ENCODE measurements around the gene TNRC18.
A peak's percentile ranks its signal among the peaks of the same experiment; 100 is the strongest.

TNRC18 gene

GRCh38 chr7:5396542-5396941 lies 27.1 kb downstream of the TNRC18 start:
- H2AFZ ChIP-seq (ENCODE audit: low read depth, low read length, severe bottlenecking) = peak overlapping the region; percentile 75
- no peaks in the 10 kb centered on the region for H3K36me3 ChIP-seq (ENCODE audit: low read length)
- peak overlapping the region; percentile 77 for H3K27ac ChIP-seq (ENCODE audit: low read depth, low read length)
- peaks cover 25% of the 10 kb centered on the region for H3K79me2 ChIP-seq (ENCODE audit: insufficient read depth, low read length)
- H3K9me3 ChIP-seq (ENCODE audit: insufficient read depth, low read length) = no peaks in the 10 kb centered on the region
- H3K27me3 ChIP-seq (ENCODE audit: low read length) = no peaks in the 10 kb centered on the region
- peak overlapping the region; percentile 89 for H3K4me2 ChIP-seq (ENCODE audit: low read depth, low read length, poor library complexity, severe bottlenecking)
- H3K4me3 ChIP-seq (ENCODE audit: insufficient read depth, low read length, poor library complexity, severe bottlenecking) = peak overlapping the region; percentile 84
- H3K9me2 ChIP-seq (replicated peaks; ENCODE audit: insufficient read depth, low read length) = no peaks in the 10 kb centered on the region
- no peak for TF ChIP-seq EZH2phosphoT487 (conservative IDR thresholded peaks at IDR 0.05; ENCODE audit: low read length)
- TF ChIP-seq CTCF (IDR thresholded peaks at IDR 0.05; ENCODE audit: insufficient read depth, low read length, poor library complexity, severe bottlenecking) = peak; percentile 63
- peak overlapping the region; percentile 95 for H3K9ac ChIP-seq (ENCODE audit: low read length)
- H3F3A ChIP-seq (ENCODE audit: insufficient read depth) = peaks cover 6% of the 10 kb centered on the region; the same call in 1 of the 2 replicates
- H4K20me1 ChIP-seq (ENCODE audit: low read depth, low read length) = no peaks in the 10 kb centered on the region

GRCh38 chr7:5395246-5395645 lies 28.4 kb downstream of the TNRC18 start:
- Histone ChIP-seq H3K27ac (ENCODE audit: low read depth, low read length) (no peak overlapping the region), H3K9me3 (ENCODE audit: insufficient read depth, low read length) (no peaks in the 10 kb centered on the region), H3K36me3 (ENCODE audit: low read length) (no peaks in the 10 kb centered on the region), H3F3A (ENCODE audit: insufficient read depth) (peaks cover 6% of the 10 kb centered on the region; the same call in 1 of the 2 replicates), H3K9me2 (replicated peaks; ENCODE audit: insufficient read depth, low read length) (no peaks in the 10 kb centered on the region), H3K4me3 (ENCODE audit: insufficient read depth, low read length, poor library complexity, severe bottlenecking) (no peak overlapping the region), H3K79me2 (ENCODE audit: insufficient read depth, low read length) (peaks cover 25% of the 10 kb centered on the region), H3K9ac (ENCODE audit: low read length) (no peak overlapping the region), H4K20me1 (ENCODE audit: low read depth, low read length) (no peaks in the 10 kb centered on the region), H3K27me3 (ENCODE audit: low read length) (no peaks in the 10 kb centered on the region), H2AFZ (ENCODE audit: low read depth, low read length, severe bottlenecking) (no peak overlapping the region), H3K4me2 (ENCODE audit: low read depth, low read length, poor library complexity, severe bottlenecking) (no peak overlapping the region)
- no peak for TF ChIP-seq EZH2phosphoT487 (conservative IDR thresholded peaks at IDR 0.05; ENCODE audit: low read length)

DNA sequence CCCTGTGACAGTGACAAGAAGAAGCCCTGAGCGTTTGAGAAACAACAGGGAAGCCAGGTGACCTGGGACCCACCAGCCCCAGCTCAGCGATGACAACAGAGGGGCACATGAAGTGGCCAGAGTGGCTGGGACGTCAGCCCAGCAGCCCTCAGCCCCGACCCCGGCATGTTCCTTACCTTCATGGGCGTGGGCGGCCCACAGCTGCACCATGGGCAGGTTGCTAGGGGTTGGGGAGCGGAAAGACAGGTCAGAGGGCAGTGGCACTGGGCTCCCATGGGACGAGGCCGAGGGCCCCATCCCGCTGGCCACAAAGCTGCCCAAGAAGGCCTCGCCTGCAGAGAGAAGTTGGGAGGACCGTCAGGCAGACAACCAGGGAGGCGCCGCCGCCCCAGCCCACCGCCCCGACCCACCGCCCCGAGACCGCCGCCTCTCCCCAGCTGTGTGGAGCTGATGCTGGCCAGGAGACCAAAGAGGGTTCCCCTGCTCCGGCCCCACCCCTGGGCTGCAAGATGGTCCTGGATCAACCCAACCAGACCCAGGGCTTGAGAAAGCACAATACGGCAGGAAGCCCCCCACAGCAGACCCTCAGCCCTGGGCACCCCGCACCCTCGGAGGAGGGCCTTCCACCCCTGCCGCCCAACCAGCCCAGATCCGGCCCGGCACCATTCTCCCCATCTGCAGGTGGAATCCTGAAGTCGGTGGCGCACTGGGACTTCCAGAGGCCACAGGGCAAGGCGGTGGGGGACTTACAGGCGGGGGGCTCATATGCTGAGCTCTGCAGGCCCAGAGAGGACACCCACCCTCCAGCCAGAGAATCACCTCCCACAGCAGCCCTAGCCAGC lies 29.1 kb downstream of the TNRC18 start:
- no peak overlapping the region for H3K4me3 ChIP-seq (ENCODE audit: insufficient read depth, low read length, poor library complexity, severe bottlenecking)
- no peaks in the 10 kb centered on the region for H4K20me1 ChIP-seq (ENCODE audit: low read depth, low read length)
- no peaks in the 10 kb centered on the region for H3K9me3 ChIP-seq (ENCODE audit: insufficient read depth, low read length)
- peaks cover 25% of the 10 kb centered on the region for H3K79me2 ChIP-seq (ENCODE audit: insufficient read depth, low read length)
- no peak overlapping the region for H3K27ac ChIP-seq (ENCODE audit: low read depth, low read length)
- H3K36me3 ChIP-seq (ENCODE audit: low read length) = no peaks in the 10 kb centered on the region
- no peak for TF ChIP-seq EZH2phosphoT487 (conservative IDR thresholded peaks at IDR 0.05; ENCODE audit: low read length)
- TF ChIP-seq CTCF (IDR thresholded peaks at IDR 0.05; ENCODE audit: insufficient read depth, low read length, poor library complexity, severe bottlenecking) = no peak
- H2AFZ ChIP-seq (ENCODE audit: low read depth, low read length, severe bottlenecking) = no peak overlapping the region
- no peak overlapping the region for H3K4me2 ChIP-seq (ENCODE audit: low read depth, low read length, poor library complexity, severe bottlenecking)
- no peak overlapping the region for H3K9ac ChIP-seq (ENCODE audit: low read length)
- peaks cover 6% of the 10 kb centered on the region; the same call in 1 of the 2 replicates for H3F3A ChIP-seq (ENCODE audit: insufficient read depth)
- no peaks in the 10 kb centered on the region for H3K27me3 ChIP-seq (ENCODE audit: low read length)
- no peaks in the 10 kb centered on the region for H3K9me2 ChIP-seq (replicated peaks; ENCODE audit: insufficient read depth, low read length)

- Histone ChIP-seq H3K27ac (ENCODE audit: low read depth, low read length) (no peak overlapping the region), H3K27me3 (ENCODE audit: low read length) (no peaks in the 10 kb centered on the region), H3F3A (ENCODE audit: insufficient read depth) (peaks cover 6% of the 10 kb centered on the region; the same call in 1 of the 2 replicates), H3K9me3 (ENCODE audit: insufficient read depth, low read length) (no peaks in the 10 kb centered on the region), H3K4me2 (ENCODE audit: low read depth, low read length, poor library complexity, severe bottlenecking) (no peak overlapping the region), H3K36me3 (ENCODE audit: low read length) (no peaks in the 10 kb centered on the region), H3K9ac (ENCODE audit: low read length) (no peak overlapping the region), H2AFZ (ENCODE audit: low read depth, low read length, severe bottlenecking) (no peak overlapping the region), H4K20me1 (ENCODE audit: low read depth, low read length) (no peaks in the 10 kb centered on the region), H3K79me2 (ENCODE audit: insufficient read depth, low read length) (peaks cover 25% of the 10 kb centered on the region), H3K9me2 (replicated peaks; ENCODE audit: insufficient read depth, low read length) (no peaks in the 10 kb centered on the region), H3K4me3 (ENCODE audit: insufficient read depth, low read length, poor library complexity, severe bottlenecking) (no peak overlapping the region)
- TF ChIP-seq CTCF (IDR thresholded peaks at IDR 0.05; ENCODE audit: insufficient read depth, low read length, poor library complexity, severe bottlenecking) = no peak
- TF ChIP-seq EZH2phosphoT487 (conservative IDR thresholded peaks at IDR 0.05; ENCODE audit: low read length) = no peak
These were observed 29.9 kb downstream of the TNRC18 start for GRCh38 chr7:5393748-5394147.

Measured in SU-DHL-6 (cell line).